Dermis microvascular lymphatic vessel endothelial cell (primary cell): ENCODE data around the gene HSPB8. TPM values are rescaled to one million over a fixed set of nuclear protein-coding genes. Genes with fewer than 3 reads are reported as not detected.

Source experiments
- total RNA-seq: library from RNA; depleted of rRNA; stranded (reverse); fragments of >200 nt; gene quantifications from 2 replicates; pipeline ENCODE4 v1.2.1, GENCODE V29; 2014

Gene HSPB8
- total RNA-seq, 1 donor from 2014 or later: 2.8 TPM

Other genes starting within 250 kb of the HSPB8 start
- not detected in 2 replicates for gene SRRM4, start 197.4 kb upstream of the HSPB8 start, total RNA-seq
- not detected in 2 replicates for gene CCDC60, start 155.8 kb downstream of the HSPB8 start, total RNA-seq